Astrocyte of the spinal cord (primary cell): ENCODE data around the gene PRDM16.

Experiments used
- DNase-seq: peaks from one replicate; pipeline ENCODE4 v3.0.0; 2011; ENCODE audit warnings: low read depth, low spot score
- H3K4me3 ChIP-seq: 2 replicates; pipeline ENCODE4 v1.5.1; 2011; ENCODE audit warnings: low read depth, mild to moderate bottlenecking, low read length, moderate library complexity
- in situ Hi-C: cut with HindIII; loops from 2 replicates; pipeline ENCODE4 v1.10.0; 2017; ENCODE audit warnings: low sequenced_read_pairs
- TF ChIP-seq, protein P1 (sequence below): IDR thresholded peaks from 2 replicates; pipeline ENCODE4 v1.5.1; 2012; ENCODE audit warnings: low read depth, mild to moderate bottlenecking, low read length, inconsistent platforms

PRDM16 gene

DNA sequence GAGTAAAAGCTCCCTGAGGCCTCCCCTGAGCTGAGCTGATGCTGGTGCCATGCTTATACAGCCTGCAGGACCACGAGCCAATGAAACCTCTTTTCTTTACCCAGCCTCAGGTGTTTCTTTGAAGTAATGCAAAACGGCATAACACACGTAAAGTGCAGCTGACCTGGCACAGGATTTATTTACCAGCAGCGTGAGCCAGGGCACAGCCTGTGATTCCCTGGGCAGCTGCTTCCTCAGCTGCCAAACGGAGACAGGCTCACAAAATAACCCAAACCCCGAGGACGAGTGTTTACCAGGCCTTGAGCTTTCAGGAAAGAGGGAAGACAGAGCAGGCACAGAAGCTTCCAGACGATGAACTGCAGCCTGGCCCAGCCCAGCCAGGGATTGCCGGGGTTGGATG is 264.9 kb downstream of the PRDM16 start:
- TF ChIP-seq, protein P1, sequence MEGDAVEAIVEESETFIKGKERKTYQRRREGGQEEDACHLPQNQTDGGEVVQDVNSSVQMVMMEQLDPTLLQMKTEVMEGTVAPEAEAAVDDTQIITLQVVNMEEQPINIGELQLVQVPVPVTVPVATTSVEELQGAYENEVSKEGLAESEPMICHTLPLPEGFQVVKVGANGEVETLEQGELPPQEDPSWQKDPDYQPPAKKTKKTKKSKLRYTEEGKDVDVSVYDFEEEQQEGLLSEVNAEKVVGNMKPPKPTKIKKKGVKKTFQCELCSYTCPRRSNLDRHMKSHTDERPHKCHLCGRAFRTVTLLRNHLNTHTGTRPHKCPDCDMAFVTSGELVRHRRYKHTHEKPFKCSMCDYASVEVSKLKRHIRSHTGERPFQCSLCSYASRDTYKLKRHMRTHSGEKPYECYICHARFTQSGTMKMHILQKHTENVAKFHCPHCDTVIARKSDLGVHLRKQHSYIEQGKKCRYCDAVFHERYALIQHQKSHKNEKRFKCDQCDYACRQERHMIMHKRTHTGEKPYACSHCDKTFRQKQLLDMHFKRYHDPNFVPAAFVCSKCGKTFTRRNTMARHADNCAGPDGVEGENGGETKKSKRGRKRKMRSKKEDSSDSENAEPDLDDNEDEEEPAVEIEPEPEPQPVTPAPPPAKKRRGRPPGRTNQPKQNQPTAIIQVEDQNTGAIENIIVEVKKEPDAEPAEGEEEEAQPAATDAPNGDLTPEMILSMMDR: no peak
- in situ Hi-C loops: no loop called here
- DNase-seq: no peak
- H3K4me3 ChIP-seq: no peak overlapping the region

DNA sequence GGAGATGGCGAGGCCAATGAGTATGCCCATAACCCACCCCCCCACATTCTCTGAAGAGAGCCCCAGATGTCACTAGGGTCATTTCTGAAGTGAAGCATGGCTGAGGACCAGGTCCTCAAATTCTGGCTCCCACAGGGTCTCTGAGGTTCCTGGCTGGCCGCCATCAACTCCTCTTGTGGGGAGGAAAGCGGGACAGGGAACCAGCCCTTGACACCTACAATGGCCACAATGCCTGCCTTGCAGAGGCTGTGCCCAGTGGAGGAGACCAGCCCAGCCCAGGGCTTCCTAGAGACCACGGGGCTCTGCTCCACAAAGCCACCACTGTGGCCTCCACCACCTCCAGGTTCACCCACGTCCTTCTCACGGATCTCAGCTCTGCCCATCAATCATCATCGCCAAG is 265.4 kb downstream of the PRDM16 start:
- DNase-seq: no peak
- TF ChIP-seq, protein P1: no peak
- H3K4me3 ChIP-seq: no peak overlapping the region
- in situ Hi-C loops: no loop called here

DNA sequence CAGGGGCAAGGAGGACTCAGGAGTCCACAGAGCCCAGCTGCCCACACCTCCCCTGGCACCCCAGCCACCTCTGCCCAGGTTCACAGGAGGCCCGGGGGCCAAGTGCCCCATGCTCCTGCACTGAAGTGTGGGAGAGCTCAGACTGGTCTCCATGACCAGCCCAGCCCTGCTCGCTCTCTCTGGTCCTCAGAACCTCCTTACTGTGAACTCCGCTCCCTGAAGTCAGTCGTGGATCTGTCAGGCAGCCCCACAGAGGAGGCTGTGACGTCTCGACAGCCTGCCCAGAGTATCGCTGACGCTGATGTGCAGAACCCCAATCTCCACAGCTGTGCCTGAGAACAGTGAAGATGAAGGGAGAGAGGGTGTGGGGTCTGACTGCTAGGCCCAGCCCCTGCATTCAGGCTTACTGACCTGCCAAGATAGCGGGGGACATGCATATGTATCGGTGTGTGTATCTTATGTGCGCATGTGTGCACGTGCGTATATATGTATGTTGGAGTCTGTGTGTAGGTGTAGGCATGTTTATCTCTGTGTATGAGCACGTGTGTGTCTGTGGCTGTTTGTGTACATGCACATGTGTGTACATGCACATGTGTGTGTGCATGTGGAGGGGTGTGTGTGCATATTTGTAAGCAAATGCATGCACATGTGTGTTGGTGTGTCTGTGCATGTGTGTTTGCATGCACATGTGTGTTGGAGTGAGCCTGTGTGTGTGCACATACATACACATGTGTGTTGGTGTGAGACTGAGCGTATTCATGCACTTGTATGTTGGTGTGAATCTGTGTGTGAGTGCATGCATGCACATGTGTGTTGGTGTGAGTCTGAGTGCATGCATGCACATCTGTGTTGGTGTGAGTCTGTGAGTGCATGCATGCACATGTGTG is 267.0 kb downstream of the PRDM16 start:
- TF ChIP-seq, protein P1: no peak
- no peak overlapping the region for H3K4me3 ChIP-seq
- in situ Hi-C loops: no loop called here
- no peak for DNase-seq

DNA sequence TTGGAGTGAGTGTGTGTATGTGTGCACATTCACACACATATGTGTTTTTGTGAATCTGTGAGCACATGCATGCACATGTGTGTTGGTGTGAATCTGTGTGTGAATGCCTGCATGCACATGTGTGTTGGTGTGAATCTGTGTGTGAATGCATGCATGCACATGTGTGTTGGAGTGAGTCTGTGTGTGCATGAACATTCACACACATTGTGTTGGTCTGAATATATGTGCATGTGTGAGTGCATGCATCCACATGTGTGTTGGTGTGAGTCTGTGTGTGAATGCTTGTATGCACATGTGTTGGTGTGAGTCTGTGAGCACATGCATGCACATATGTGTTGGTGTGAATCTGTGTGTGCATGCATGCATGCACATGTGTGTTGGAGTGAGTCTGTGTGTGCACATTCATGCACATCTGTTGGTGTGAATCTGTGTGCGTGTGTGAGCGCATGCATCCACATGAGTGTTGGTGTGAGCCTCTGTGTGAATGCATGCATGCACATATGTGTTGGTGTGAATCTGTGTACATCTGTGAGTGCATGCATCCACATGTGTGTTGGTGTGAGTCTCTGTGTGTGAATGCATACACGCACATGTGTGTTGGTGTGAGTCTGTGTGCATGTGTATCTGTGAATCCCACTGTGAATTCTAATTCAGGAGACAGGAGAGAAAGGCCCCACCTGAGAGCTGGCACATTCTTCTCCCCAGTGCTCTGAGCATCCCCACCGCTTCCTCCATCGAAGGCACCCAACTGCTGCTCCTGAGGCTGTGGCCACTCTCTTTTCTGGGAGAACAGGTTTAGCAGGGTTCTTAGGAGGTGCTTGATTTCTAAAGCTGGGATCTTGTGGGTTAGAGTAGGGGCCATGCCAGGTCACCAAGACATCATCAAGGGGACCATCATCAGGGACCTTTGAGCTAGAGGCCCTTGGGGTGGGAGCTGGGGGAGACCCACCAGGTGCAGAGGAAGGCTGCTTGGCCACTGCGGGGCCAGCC is 267.9 kb downstream of the PRDM16 start:
- TF ChIP-seq, protein P1: no peak
- no peak for DNase-seq
- no peak overlapping the region for H3K4me3 ChIP-seq
- in situ Hi-C loops: no loop called here

DNA sequence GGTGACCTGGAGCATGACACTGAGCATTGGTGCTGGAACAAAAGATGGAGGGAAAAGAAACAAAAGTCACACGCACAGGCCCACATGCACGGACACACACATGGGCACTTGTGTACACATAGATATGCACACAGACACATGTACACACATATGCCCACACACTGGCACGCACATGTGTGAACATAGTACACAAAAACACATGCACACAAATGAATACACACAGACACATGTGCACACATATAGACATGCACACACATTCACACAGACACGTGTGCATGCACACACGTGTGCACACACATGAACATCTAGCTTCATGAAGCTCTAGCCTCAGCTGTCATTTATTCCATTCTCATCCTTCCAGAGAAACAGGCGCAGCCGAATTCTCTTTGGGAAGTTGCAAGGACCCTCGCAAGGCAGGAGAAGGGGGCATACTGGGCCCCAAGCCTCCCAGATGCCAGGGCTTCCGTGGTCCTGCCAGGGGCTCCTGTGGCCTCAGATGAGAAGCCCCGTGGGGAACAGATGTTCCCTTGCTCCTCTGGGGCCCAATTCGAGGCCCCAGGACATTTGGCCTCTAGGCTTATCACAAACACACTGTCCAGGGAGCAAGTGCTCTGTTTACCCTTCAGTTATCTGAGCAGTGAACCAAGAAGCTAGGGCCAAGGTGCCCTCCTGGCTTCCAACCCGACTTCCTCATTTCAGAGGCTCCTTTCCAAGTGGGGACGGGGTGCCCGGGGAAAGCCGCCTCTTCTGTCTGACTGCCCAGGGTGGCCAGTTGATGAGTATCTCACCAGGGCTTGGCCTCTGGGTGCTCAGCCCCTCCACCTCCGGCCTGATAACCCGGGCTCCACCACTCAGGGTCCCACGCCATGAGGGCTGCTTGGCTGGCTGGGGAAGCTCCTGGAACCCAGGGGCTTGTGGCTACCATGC is 269.1 kb downstream of the PRDM16 start:
- DNase-seq: no peak
- TF ChIP-seq, protein P1: no peak

DNA sequence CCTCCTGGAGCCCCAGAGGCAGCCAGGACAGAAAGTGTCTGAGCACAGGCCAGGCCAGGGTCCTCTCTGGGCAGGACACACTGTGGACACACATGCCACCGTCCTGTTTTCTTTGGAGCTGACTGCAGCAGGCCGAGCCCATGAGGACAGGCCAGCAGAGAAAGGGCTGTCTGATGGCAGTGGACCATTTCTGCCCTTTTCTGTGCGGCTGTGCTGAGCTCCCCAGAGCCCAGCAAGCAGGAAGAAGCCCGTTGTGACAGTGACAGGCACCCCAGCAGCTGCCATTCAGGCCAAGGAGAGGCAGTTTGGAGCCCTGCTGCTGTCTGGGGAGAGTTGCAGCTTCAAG is 269.7 kb downstream of the PRDM16 start:
- DNase-seq: no peak
- in situ Hi-C loops: no loop called here
- H3K4me3 ChIP-seq: no peak overlapping the region
- TF ChIP-seq, protein P1: no peak

More for the DNA sequence above, 269.1 kb downstream of the PRDM16 start:
- in situ Hi-C loops: no loop called here
- no peak overlapping the region for H3K4me3 ChIP-seq
